ENCODE measurements around the gene INO80C. TPM values are rescaled to one million over a fixed set of nuclear protein-coding genes. Genes with fewer than 3 reads are reported as not detected.
A peak's percentile ranks its signal among the peaks of the same experiment; 100 is the strongest.

Gene INO80C
- total and polyA plus RNA-seq, 8 donors, result 8.7 to 66.7 (median 29.6) TPM; not detected in 1

DNA sequence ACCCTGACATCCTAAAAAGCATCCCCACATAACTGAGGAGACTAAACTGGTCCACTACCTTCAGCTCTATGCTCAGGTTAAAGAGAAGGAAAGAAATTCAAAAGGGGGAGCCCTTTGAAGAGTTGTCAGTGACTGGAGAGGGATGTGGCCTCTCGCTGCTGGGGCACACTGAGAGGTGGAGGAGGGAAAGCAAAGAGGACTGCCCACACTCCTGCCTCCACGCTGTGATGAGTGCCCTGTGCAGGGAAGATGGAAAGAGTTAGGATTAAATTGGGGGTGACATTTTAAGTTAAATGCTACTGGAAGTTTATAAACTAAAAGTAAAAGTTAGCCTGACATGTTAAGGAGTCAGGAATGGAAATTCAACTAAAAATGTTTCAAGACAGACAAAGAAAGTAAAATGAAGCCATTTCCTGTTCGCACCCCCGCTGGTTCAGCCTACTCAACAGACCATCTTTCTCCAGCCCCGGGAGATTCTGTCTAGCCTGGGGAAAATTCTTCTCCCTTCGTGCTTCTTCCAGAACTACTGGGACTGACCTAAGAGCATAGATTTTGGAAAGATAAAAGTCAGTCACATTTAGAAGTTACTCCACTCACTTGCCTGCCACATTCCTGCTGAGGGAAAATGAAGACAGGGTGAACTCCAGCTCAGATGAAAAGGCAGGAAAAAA is 17.8 kb upstream of the INO80C start:
- DNase-seq, result no peak
- intact Hi-C loops (cut with DNase I; ENCODE audit: low total_unique reads), result loop anchor here (10.0 kb wide), 1 partner anchor 101 kb away; no protein-coding TSS in a partner anchor
- WGBS, 5 donors, result 65 to 69% (median 67%) methylated on average over 6 of the region's 6 CpGs
- no peaks in the 10 kb centered on the region for H3K27me3 ChIP-seq
- H3K27ac ChIP-seq, result no peak overlapping the region
- H3K36me3 ChIP-seq, result no peaks in the 10 kb centered on the region
- H3K4me3 ChIP-seq, result no peak overlapping the region
- H3K9me3 ChIP-seq, result no peaks in the 10 kb centered on the region
- peaks cover 0 to 5% (median 0%) of the 10 kb centered on the region in 4 donors for H3K4me1 ChIP-seq
- TF ChIP-seq, protein P1, sequence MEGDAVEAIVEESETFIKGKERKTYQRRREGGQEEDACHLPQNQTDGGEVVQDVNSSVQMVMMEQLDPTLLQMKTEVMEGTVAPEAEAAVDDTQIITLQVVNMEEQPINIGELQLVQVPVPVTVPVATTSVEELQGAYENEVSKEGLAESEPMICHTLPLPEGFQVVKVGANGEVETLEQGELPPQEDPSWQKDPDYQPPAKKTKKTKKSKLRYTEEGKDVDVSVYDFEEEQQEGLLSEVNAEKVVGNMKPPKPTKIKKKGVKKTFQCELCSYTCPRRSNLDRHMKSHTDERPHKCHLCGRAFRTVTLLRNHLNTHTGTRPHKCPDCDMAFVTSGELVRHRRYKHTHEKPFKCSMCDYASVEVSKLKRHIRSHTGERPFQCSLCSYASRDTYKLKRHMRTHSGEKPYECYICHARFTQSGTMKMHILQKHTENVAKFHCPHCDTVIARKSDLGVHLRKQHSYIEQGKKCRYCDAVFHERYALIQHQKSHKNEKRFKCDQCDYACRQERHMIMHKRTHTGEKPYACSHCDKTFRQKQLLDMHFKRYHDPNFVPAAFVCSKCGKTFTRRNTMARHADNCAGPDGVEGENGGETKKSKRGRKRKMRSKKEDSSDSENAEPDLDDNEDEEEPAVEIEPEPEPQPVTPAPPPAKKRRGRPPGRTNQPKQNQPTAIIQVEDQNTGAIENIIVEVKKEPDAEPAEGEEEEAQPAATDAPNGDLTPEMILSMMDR (IDR thresholded peaks at IDR 0.05), result no peak
- no peak for TF ChIP-seq POLR2A (IDR thresholded peaks at IDR 0.05)
- TF ChIP-seq EP300 (IDR thresholded peaks at IDR 0.05), result no peak
- TF ChIP-seq POLR2AphosphoS5 (IDR thresholded peaks at IDR 0.05), result no peak

DNA sequence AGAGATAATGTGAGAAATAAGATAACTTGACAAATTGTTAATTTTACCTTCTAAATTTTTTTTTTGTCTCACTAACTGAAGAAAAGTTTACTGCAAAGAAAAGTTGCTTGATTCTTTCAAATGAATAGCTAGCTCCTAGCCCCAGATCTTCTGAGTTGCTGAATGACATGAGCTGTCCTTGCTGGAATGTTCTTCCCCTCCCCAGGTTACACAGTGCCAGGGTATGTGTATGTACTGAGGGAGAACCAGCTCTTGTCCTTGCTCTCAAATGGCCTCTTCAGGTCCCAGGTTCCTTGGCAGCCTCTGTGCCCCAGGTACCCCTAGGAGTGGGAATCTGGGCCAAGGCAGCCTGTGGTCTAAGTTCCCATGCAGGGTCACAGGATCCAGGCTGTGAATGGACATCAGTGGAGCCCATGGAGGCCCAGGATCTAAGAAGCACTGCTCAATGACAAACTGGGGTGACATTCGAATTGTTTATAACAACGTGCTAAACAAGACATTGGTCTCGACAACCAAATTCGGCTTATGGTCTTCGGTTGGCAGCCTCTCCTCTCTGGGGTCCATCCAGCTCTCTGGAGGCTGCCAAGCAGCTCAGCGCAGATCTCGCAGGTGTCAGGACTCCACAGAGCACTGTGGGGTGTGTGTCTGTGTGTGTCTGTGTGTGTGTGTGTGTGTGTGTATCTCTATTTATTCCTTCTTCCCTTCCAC is 17.1 kb upstream of the INO80C start:
- no peaks in the 10 kb centered on the region for H3K9me3 ChIP-seq
- no peak for DNase-seq
- no peaks in the 10 kb centered on the region for H3K36me3 ChIP-seq
- no peak overlapping the region for H3K4me3 ChIP-seq
- WGBS, 5 donors, result 70 to 91% (median 91%) methylated on average over 7 of the region's 7 CpGs
- H3K4me1 ChIP-seq, result peaks cover 0 to 5% (median 0%) of the 10 kb centered on the region in 4 donors
- H3K27ac ChIP-seq, result no peak overlapping the region
- intact Hi-C loops (cut with DNase I; ENCODE audit: low total_unique reads), result loop anchor here (10.0 kb wide), 1 partner anchor 100 kb away; no protein-coding TSS in a partner anchor
- TF ChIP-seq, protein P1 (IDR thresholded peaks at IDR 0.05), result no peak
- TF ChIP-seq POLR2A (IDR thresholded peaks at IDR 0.05) (no peak), POLR2AphosphoS5 (IDR thresholded peaks at IDR 0.05) (no peak), EP300 (IDR thresholded peaks at IDR 0.05) (no peak)
- no peaks in the 10 kb centered on the region for H3K27me3 ChIP-seq

DNA sequence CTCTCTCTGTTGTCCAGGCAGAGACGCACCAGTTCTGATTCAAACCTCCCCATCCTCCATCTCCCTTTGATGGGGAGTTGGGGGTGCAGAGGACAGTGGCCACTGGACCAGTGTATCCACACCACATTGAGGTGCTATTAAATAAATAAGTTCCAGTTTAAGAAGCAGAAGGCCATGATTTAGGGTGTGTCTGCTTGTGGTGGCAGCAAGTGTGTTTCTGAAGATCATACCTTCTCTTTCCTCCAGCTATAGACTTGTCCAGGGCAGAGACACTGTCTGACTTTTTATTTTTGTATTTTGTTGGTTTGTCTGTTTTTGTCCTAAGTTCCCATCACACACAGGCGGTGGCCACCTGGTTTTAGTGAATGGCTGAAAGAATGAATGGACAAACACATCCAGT is 16.5 kb upstream of the INO80C start:
- Histone ChIP-seq H3K36me3 (no peaks in the 10 kb centered on the region), H3K27me3 (no peaks in the 10 kb centered on the region), H3K4me1 (peaks cover 0 to 5% (median 0%) of the 10 kb centered on the region in 4 donors), H3K27ac (no peak overlapping the region), H3K9me3 (no peaks in the 10 kb centered on the region), H3K4me3 (no peak overlapping the region)
- intact Hi-C loops (cut with DNase I; ENCODE audit: low total_unique reads), result loop anchor here (10.0 kb wide), 1 partner anchor 99 kb away; no protein-coding TSS in a partner anchor
- DNase-seq, result no peak
- WGBS, 5 donors, result 95 to 97% (median 96%) methylated on average over 2 of the region's 2 CpGs
- TF ChIP-seq, protein P1 (IDR thresholded peaks at IDR 0.05), result no peak
- TF ChIP-seq POLR2AphosphoS5 (IDR thresholded peaks at IDR 0.05) (no peak), POLR2A (IDR thresholded peaks at IDR 0.05) (no peak), EP300 (IDR thresholded peaks at IDR 0.05) (no peak)

DNA sequence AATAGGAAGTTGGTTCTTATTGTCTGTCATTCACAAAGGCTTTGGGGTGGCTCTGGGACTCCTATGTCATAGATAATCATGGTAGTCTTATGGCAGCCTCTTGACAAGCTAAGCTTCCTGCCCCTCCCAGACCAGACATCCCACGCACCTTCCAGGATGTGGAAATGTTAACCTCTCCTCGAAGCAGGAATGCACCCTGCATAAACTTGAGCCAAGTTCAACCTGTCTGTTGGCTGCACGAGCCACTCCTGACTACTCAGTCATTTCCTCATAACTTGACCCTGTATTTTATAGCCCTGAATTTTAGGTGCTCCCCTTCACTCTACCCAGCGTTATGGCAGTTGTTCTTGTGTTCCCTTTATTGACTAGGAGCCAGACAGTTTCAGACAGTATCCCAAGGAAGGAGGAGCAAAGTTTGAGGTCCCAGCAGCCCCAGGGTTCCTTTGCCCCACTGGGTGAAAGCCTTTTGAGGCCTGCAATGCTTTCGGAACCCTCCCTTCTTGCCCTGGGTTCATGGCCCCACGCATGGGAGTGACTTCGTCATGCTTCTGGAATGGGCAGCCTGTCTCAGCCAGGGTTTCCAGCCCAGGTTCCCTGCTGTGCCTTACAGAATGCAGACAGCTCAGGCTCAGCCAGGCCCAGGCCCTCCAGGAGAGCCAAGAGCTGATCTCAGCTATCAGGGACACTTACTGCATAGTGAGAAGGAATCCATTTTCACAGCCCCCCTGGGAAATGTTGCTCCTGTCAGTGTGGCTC is 15.6 kb upstream of the INO80C start:
- H3K27me3 ChIP-seq, result no peaks in the 10 kb centered on the region
- no peak for DNase-seq
- H3K4me3 ChIP-seq, result no peak overlapping the region
- H3K36me3 ChIP-seq, result no peaks in the 10 kb centered on the region
- TF ChIP-seq POLR2AphosphoS5 (IDR thresholded peaks at IDR 0.05), result no peak
- TF ChIP-seq, protein P1 (IDR thresholded peaks at IDR 0.05), result no peak
- no peak for TF ChIP-seq POLR2A (IDR thresholded peaks at IDR 0.05)
- TF ChIP-seq EP300 (IDR thresholded peaks at IDR 0.05), result no peak
- intact Hi-C loops (cut with DNase I; ENCODE audit: low total_unique reads), result loop anchor here (10.0 kb wide), 1 partner anchor 99 kb away; no protein-coding TSS in a partner anchor
- H3K9me3 ChIP-seq, result no peaks in the 10 kb centered on the region
- WGBS, 5 donors, result 57 to 66% (median 64%) methylated on average over 7 of the region's 7 CpGs
- peaks cover 0 to 5% (median 0%) of the 10 kb centered on the region in 4 donors for H3K4me1 ChIP-seq
- H3K27ac ChIP-seq, result peak overlapping the region in 1 of 5 donors; percentile 1
